Esophagus squamous epithelium (tissue), 4 donors: ENCODE results near the gene SNX2.

Source experiments
- POLR2A ChIP-seq, 4 donors: fragments of 450-650 bp; IDR thresholded peaks; one replicate each; pipeline ENCODE4 v1.6.1; 2017; ENCODE audit warnings: antibody characterized with exemption in 4 of 4, mild to moderate bottlenecking in 4 of 4, moderate library complexity in 3 of 4
- TF ChIP-seq, protein P1 (sequence below), 6 experiments: fragments of 450-650 bp in 4 of 6; fragments of 200-600 bp in 2 of 6; sonication (generic) in 2 of 6; IDR thresholded peaks; one replicate each; pipeline ENCODE4 v1.5.1; 2016 to 2019; ENCODE audit warnings: antibody characterized with exemption in 6 of 6, mild to moderate bottlenecking in 4 of 6, moderate library complexity in 4 of 6

DNA sequence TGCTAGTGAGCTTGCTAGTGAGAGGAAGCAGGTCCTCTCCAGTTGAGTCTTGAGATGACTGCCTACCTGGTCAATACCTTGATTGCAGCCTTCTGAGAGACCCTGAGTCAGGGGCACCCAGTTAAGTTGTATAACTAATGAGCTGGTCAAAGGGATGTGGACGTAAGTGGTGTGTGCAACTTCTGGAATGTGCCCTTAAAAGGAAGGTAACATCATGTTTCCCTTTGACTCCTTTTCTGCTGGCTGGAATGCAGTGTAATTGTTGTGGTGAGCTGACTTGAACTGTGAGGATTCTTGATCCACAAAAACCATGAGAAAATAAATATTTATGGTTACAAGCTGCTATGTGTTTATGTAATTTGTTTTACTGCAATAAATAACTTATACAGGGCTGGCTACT, 2.4 kb upstream of the SNX2 start:
- no peak for TF ChIP-seq POLR2A (IDR thresholded peaks at IDR 0.05)
- TF ChIP-seq, protein P1, sequence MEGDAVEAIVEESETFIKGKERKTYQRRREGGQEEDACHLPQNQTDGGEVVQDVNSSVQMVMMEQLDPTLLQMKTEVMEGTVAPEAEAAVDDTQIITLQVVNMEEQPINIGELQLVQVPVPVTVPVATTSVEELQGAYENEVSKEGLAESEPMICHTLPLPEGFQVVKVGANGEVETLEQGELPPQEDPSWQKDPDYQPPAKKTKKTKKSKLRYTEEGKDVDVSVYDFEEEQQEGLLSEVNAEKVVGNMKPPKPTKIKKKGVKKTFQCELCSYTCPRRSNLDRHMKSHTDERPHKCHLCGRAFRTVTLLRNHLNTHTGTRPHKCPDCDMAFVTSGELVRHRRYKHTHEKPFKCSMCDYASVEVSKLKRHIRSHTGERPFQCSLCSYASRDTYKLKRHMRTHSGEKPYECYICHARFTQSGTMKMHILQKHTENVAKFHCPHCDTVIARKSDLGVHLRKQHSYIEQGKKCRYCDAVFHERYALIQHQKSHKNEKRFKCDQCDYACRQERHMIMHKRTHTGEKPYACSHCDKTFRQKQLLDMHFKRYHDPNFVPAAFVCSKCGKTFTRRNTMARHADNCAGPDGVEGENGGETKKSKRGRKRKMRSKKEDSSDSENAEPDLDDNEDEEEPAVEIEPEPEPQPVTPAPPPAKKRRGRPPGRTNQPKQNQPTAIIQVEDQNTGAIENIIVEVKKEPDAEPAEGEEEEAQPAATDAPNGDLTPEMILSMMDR (IDR thresholded peaks at IDR 0.05) = no peak
